ENCODE results near the gene KCNQ1. TPM values are rescaled to one million over a fixed set of nuclear protein-coding genes. Genes with fewer than 3 reads are reported as not detected.

Gene KCNQ1
- total RNA-seq, 1 donor from 2014 or later = 6.0 TPM

DNA sequence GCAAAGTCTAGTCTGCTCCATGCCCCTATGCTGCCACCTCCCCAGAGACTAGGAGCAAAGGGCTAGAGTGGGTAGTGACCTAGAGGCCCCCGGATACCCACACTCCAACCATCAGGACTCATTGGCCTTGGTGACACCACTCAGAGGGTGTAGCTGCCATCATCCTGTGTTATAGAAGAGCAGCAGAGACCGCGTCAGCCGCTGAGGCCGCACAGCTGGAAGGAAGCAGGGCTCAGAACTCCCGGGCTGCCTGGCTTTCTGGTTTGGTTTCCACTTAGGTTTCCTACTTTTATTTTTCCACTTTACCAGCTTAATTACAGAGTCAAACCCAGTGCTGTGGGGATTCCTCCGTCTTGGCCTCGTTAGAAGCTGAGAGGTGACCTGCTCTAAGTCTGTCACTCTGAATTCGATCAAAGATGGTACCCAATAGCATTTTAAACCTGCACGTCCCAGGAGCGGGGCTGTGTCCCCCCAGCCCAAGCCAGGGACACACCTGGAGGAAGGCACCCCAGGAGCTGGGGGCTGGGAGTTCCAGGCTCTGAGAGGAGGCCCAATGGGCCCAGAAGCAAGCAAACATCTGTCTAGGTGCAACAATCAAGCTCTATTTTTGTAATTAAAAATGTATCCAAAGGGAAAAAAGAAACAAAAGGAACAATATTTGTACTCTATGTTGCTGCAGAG, 442.8 kb downstream of the KCNQ1 start:
- intact Hi-C loops (cut with micrococcal nuclease) = loop anchor here (1.0 to 5.0 kb wide), 4 partner anchors 190 to 690 kb away; partner anchors contain the start of gene KCNQ1OT1

DNA sequence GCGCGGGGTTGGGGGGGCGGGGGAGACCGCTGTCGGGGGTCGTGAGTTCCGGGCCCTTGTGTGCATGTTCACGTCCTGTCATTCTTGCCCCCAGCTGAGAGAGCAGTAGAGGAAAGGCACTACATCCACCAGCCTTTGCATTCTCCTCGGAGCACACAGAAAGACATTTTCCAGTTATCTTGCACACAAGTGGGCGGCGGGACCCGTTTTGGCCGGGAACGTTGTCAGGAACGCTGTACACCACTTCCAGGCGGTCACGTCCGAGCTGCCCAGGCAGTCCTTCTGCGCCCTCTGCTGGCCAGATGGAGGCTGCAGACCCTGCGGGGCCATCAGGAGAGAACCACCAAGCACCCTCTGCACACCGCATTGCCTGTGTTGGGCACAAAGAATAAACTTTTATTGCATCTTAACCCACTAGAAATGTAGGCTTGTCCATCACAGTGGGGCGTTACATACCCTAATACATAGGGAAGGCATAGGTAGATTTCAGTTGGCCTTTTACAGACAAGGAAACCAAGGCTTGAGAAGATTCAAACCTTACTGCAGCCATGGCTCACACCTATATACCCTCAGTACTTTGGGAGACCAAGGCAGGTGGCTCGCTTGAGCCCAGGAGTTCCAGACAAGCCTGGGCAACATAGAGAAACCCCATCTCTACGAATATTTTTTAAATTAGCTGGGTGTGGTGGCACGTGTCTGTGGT, 443.6 kb downstream of the KCNQ1 start:
- intact Hi-C loops (cut with micrococcal nuclease) = loop anchor here (1.0 to 5.0 kb wide), 4 partner anchors 191 to 691 kb away; partner anchors contain the start of gene KCNQ1OT1

- intact Hi-C loops (cut with micrococcal nuclease) = loop anchor here (5.0 kb wide), 3 partner anchors 192 to 692 kb away; partner anchors contain the start of gene KCNQ1OT1
These were observed 444.8 kb downstream of the KCNQ1 start for GRCh38 chr11:2889362-2890273.

DNA sequence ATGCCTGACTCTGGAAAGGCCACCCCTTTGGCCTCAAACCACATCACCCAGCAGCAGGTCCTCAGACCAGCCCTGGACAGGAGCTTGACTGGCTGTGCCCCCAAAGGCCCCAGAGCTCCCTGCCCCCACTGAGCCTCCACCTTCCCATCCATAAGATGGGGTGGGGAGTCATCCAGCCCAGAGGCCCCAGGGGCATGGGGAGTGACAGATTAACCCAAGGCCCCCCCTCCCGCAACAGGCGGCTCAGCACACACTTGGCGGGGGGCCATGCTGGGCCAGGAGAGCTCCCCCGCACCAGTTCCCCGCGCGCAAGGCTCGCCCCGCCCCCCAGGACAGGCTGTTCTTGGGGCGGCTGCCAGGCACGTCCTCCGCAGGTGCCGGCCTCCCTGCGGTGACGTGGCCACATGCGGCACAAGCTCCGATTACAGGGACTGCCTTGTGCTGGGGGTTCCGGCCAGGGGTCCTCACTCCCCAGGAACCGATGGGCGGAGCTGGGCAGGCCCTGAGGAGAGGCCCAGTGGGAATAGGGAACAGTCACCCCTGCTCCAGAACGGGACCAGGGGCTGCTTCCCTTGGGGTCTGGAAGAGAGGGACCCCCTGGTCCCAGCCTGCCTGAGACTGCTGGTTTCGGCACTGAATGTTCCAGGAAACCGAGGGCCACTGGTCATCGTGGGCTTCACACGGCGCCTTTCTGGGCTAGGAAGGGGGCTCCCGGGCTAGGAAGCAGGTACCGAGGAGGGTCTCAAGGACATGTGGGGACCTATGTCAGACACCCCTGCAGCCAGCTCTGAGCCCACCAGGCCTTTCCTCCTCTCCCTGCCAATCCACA, 445.9 kb downstream of the KCNQ1 start:
- intact Hi-C loops (cut with micrococcal nuclease) = loop anchor here (5.0 kb wide), 1 partner anchor 202 kb away; no protein-coding TSS in a partner anchor

DNA sequence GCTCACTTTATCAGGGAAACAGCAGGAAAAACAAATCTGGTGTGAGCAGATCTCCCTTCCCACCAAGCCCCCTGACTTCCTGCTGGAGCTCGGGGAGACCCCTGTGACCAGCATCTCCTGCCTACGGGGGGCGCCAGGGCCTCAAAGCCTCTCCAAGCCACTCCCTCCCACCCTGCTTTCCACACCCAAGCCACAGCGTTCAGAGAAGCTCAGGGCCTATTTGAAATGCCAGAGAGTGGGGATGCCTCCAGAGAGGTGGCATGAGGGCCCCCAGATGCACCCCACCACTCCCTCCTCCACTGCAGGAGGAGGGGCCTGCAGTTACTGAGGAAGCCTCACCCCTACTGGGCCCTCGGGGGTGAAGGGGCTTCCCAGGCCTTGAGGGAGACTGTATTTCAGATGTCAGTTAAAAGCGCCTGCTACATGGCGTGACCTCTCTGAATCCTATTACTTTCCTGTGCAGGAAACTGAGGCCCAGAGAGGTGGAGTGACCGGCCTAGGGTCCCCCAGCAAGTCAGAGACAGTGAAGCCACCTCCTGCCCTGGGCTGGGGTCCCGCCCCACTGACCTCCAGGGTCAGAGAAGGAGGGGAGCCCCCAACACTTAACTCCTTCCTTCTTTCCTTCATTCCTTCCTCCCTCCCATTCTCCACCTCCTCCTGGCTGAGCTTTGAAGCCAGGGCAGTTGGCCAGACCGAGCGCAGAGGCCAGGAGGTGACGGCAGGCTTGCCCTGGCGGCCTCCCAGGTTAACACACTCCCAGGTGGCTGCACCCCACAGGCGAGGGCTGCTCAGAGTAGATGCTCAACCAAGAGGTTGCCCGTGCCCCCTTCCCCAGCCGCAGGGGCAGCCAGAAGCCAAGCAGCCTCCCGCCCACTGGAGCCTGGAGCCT, 446.8 kb downstream of the KCNQ1 start:
- intact Hi-C loops (cut with micrococcal nuclease) = loop anchor here (1.0 to 5.0 kb wide), 5 partner anchors 11 to 358 kb away; partner anchors contain the start of gene NAP1L4

DNA sequence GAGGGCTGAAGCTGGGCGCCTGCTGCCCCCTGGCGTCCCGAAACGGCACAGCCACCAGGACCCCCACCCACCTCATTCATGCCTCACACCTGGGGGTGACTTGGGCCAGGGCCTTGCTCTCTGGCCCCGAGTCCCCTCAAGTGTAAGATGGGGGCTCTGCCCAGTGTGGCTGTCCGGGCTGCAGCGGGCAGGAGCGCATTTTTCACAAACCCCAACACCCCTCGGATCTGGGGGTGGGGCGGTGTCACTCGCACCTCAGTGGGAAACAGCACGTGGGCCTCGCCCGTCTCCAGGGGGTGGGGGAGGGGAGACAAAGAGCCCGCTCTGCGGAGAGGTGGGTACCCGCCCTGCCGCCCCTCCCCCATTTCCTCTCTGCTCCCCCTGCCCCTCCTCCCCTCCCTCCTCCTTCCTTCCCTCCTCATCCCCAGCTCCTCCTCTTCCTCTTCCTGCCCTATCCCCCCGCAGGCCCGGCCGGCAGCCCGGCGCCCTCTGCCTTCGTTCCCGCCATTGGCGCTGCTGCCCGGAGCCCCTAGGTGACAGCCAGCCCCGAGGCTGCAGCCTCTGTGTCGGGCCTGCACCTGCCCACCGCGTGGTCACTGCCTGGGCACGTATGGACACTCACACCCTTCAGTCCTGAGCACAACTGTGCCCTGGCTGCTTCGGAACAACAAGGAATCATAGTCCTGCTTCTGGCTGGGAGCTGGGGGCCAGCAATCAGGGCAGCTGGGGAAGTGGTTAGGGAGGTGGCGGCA, 447.6 kb downstream of the KCNQ1 start:
- intact Hi-C loops (cut with micrococcal nuclease) = loop anchor here (1.0 to 5.0 kb wide), 5 partner anchors 10 to 359 kb away; partner anchors contain the start of gene NAP1L4

DNA sequence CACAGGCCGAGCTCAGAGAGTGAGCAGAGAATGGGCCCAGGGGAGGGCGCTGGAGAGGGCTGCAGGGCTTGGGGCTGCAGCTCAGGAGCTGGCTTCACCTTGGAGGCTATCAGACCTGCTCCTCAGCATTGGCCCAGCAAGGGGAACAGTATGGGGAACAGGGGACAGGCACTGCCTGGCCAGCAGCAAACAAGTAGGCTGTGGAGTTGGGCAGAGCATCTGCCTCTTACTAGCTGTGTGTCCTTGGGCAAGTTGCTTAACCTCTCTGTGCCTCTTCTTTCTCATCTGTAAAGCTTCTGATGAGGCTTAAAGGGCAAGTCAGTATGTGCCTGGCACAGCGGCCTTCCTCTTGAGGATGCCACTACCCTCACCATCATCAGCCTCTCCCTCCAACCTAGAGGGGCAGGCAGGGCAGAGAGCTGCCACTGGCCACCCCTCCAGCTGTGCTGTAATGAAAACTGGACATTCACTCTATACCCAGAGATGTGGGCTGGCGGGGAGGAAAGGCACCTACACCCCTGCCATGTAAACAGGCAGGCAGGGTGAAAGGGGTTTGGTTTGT, 448.2 kb downstream of the KCNQ1 start:
- intact Hi-C loops (cut with micrococcal nuclease) = loop anchor here (1.0 to 5.0 kb wide), 5 partner anchors 9 to 360 kb away; partner anchors contain the start of gene NAP1L4

DNA sequence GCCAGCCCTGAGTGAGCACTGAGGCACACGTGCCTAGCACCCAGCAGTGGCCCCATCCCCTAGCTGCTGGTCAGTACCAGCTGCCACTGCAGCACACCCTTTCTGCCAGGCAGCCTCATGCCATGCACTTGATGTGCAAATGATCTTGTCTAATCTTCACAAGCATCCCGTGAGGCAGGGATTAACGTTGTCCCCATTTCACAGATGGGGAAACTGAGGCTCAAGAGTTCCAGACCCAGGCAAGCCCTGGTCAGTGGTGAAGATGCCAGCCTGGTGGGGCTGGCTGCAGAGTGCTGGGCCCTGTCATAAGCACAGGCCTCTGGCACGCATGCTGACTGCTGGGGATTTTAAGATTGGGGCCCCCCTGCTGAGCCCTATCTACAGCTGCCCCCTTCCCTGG, 449.1 kb downstream of the KCNQ1 start:
- intact Hi-C loops (cut with micrococcal nuclease) = loop anchor here (2.0 to 5.0 kb wide), 3 partner anchors 37 to 198 kb away; partner anchors contain the start of gene NAP1L4

- intact Hi-C loops (cut with micrococcal nuclease) = no loop called here
These were observed 451.2 kb downstream of the KCNQ1 start for GRCh38 chr11:2896047-2896446.

GRCh38 chr11:2897048-2897447, 452.2 kb downstream of the KCNQ1 start:
- intact Hi-C loops (cut with micrococcal nuclease) = no loop called here

DNA sequence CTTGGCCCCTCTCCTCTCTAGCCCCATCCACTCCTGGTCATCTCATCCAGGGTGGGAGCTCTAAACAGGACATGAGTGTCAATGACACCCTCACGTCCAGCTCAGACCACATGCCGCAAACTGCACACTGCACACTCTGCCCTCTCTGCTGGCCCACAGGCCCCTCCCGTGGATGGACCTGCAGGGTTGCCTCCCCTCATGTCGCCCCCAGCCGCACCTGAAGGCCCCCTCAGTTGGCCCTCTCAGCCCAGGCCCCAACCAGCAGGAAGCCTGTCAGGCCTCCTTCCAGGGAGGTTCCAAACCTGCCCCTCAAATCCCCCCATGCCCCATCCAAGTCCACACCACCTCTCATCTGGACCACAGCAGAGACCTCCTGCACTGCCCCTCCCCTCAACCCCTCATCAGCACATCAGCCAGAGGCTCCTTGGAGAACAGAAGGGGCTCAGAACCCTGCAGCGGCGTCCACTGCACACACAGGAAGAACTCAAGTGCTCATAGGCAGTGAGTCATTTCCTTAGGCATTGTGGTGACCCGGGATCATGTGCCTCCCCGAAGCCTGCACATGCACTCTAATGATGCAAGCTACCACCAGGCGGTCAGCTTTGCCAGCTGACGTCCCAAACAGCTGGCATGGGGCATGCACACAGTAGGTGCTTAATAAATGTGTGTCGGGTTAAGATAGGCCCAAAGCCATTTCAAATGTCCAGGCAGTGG, 453.7 kb downstream of the KCNQ1 start:
- intact Hi-C loops (cut with micrococcal nuclease) = no loop called here

Other genes with a start within 250 kb of the KCNQ1 start
- 0.09 and 0.11 TPM in 2 replicates for gene ASCL2, start 174.4 kb upstream of the KCNQ1 start, total RNA-seq
- gene C11orf21, start 143.1 kb upstream of the KCNQ1 start, total RNA-seq = 39.5 and 40.8 TPM in 2 replicates
- 52.3 and 54.2 TPM in 2 replicates for gene TSPAN32, start 143.0 kb upstream of the KCNQ1 start, total RNA-seq
- gene CD81, start 67.7 kb upstream of the KCNQ1 start, total RNA-seq = 149 and 156 TPM in 2 replicates
- 41.5 and 42.2 TPM in 2 replicates for gene TSSC4, start 44.3 kb upstream of the KCNQ1 start, total RNA-seq
- gene TRPM5, start 494 bp upstream of the KCNQ1 start, total RNA-seq = not detected in 2 replicates

Data from T-helper 2 cell treated with Interferon-gamma antibody and Interleukin-4, amounts not matched to agents 100 ng/mL and 5 ng/mL, for 36 hours (primary cell).